Heart left ventricle (tissue), 16 donors: ENCODE results near the gene HPS5. TPM values are rescaled to one million over a fixed set of nuclear protein-coding genes. Genes with fewer than 3 reads are reported as not detected.
A peak's percentile ranks its signal among the peaks of the same experiment; 100 is the strongest.

Source experiments
- ATAC-seq, 4 donors: fragments of 200-7000 bp; cut with Tn5 transposase; one replicate each; pipeline ENCODE4 v1.9.1; 2020 to 2022; ENCODE audit warnings: moderate library complexity in 4 of 4, mild to moderate bottlenecking in 3 of 4, moderate number of reproducible peaks in 1 of 4
- DNase-seq, 5 donors: peaks; one replicate each; pipeline ENCODE4 v3.0.0-alpha.2; 2020
- H3K27ac ChIP-seq, 12 donors: fragments of 200-600 bp; sonication (generic) in 4 of 12; one replicate each; pipeline versions ENCODE4 v1.5.0 to v1.8.0; 2016 to 2022; ENCODE audit warnings: mild to moderate bottlenecking in 2 of 12
- H3K27me3 ChIP-seq, 9 donors: fragments of 200-600 bp; sonication (generic) in 2 of 9; one replicate each; pipeline versions ENCODE4 v1.5.1 to v1.8.0; 2016 to 2022; ENCODE audit warnings: mild to moderate bottlenecking in 3 of 9
- H3K36me3 ChIP-seq, 9 donors: fragments of 200-600 bp; sonication (generic) in 2 of 9; one replicate each; pipeline versions ENCODE4 v1.5.0 to v1.8.0; 2018 to 2022; ENCODE audit warnings: mild to moderate bottlenecking in 2 of 9
- H3K4me1 ChIP-seq, 12 donors: fragments of 200-600 bp; sonication (generic) in 4 of 12; one replicate each; pipeline versions ENCODE4 v1.5.0 to v1.8.0; 2016 to 2022; ENCODE audit warnings: mild to moderate bottlenecking in 3 of 12
- H3K4me3 ChIP-seq, 12 donors: fragments of 200-600 bp; sonication (generic) in 4 of 12; one replicate each; pipeline versions ENCODE4 v1.5.0 to v1.8.0; 2017 to 2022; ENCODE audit warnings: mild to moderate bottlenecking in 9 of 12, moderate library complexity in 4 of 12
- H3K9me3 ChIP-seq, 12 donors: fragments of 200-600 bp; sonication (generic) in 4 of 12; one replicate each; pipeline versions ENCODE4 v1.5.0 to v1.8.0; 2016 to 2022; ENCODE audit warnings: mild to moderate bottlenecking in 1 of 12
- POLR2A ChIP-seq, 2 donors: fragments of 450-650 bp; IDR thresholded peaks; one replicate each; pipeline ENCODE4 v1.6.1; 2017; ENCODE audit warnings: antibody characterized with exemption in 2 of 2, mild to moderate bottlenecking in 2 of 2, moderate library complexity in 2 of 2
- WGBS, 4 donors: extraction: QIAGEN DNeasy Blood & Tissue Kit in 2 of 4; methylation state at CpG; one replicate each; pipeline versions ENCODE4 v1.1.5 to v1.1.7; 2013 to 2018; 5-methylcytosine and 5-hydroxymethylcytosine counted together
- intact Hi-C, 10 donors: fragments of 100-400 bp; cut with DNase I; formaldehyde crosslinking; loops; one replicate each; pipeline versions ENCODE4 v1.11.1 to v1.14.2; 2022
- polyA plus RNA-seq, 2 donors: library from polyadenylated mRNA; stranded (reverse); fragments of 200-250 nt; gene quantifications; one replicate each; pipeline ENCODE4 v1.2.3, GENCODE V29; 2013
- total RNA-seq, 9 donors: library from RNA; depleted of rRNA in 2 of 9; stranded (reverse); fragments of >200 nt in 2 of 9; fragmentation: NEBNext Ultra II Directional in 3 of 9; extraction: Animal tissue kit (Norgen Biotek cat#: 25700) in 3 of 9; gene quantifications; one replicate each; pipeline versions ENCODE4 v1.1.0 to v1.2.4, GENCODE V29; 2016 to 2023
- TF ChIP-seq, protein P1 (sequence below), 12 donors: fragments of 200-600 bp; sonication (generic) in 4 of 12; IDR thresholded peaks; one replicate each; pipeline versions ENCODE4 v1.5.0 to v1.8.0; 2018 to 2022; ENCODE audit warnings: antibody characterized with exemption in 12 of 12, mild to moderate bottlenecking in 5 of 12
- donor health status: ischemic (EF 13 %, LVEDD 7.1; RV severe dilation, severe dysfunction).
- donor health status: healthy with polysubstance abuse.
- donor health status: DM: no; HTN: yes; CAD: no.
- donor health status: DM: no; HTN: no; CAD: no.
- donor health status: ischemic (EF 25% LVEDD 6.9; RV normal size, moderate dysfunction).
- donor health status: ischemic (EF 25% LVEDD 5.7; RV mildly dilated, moderate dysfunction).
- donor health status: healthy.
- donor health status: DM: yes; HTN: yes; CAD: no.
- donor health status: ischemic (EF 35%, LVEDD 5.7; RV mildly dilated, moderate dysfunction).
- donor health status: nonischemic (EF 11% LVEDD 7.7; RV severe dilation, severe dysfunction).
- donor health status: DM: yes; HTN: yes; CAD: no.
- donor health status: PGD.
- donor health status: ischemic (EF 29% LVEDD 5.4; RV normal size, mild dysfunction).
- donor health status: nonischemic (EF 23%, LVEDD 6.1; RV moderate dilation, normal function).

Gene HPS5
- total and polyA plus RNA-seq, 11 donors = 6.1 to 19.3 (median 11.9) TPM

DNA sequence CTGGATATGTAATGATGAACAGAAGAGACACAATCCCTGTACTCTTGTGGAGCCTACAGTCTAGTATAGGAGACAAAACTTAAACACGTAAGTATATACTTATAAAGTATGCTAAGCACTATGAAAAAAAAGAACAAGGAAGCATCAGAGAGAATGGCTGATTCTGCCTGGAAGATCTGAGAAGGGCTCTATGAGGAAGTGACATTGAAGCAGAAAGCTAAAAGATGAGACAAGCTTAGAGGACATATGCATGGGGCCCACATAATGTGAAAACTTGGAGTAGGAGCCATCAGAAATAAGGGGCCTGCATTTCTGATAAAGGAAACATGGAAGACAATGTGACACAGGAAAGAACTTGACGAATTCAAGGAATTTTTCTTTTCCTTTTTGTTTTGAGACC, 39.3 kb downstream of the HPS5 start:
- TF ChIP-seq, protein P1, sequence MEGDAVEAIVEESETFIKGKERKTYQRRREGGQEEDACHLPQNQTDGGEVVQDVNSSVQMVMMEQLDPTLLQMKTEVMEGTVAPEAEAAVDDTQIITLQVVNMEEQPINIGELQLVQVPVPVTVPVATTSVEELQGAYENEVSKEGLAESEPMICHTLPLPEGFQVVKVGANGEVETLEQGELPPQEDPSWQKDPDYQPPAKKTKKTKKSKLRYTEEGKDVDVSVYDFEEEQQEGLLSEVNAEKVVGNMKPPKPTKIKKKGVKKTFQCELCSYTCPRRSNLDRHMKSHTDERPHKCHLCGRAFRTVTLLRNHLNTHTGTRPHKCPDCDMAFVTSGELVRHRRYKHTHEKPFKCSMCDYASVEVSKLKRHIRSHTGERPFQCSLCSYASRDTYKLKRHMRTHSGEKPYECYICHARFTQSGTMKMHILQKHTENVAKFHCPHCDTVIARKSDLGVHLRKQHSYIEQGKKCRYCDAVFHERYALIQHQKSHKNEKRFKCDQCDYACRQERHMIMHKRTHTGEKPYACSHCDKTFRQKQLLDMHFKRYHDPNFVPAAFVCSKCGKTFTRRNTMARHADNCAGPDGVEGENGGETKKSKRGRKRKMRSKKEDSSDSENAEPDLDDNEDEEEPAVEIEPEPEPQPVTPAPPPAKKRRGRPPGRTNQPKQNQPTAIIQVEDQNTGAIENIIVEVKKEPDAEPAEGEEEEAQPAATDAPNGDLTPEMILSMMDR (IDR thresholded peaks at IDR 0.05) = no peak
- no peak for TF ChIP-seq POLR2A (IDR thresholded peaks at IDR 0.05)
- H3K36me3 ChIP-seq = peaks cover 0 to 96% (median 89%) of the 10 kb centered on the region in 9 donors
- WGBS, 4 donors = 86 to 96% (median 91%) methylated on average over 2 of the region's 2 CpGs
- DNase-seq (no peak), ATAC-seq (no peak)
- H3K27ac ChIP-seq = peak overlapping the region in 1 of 12 donors; percentile 17
- H3K4me1 ChIP-seq = peaks cover 0 to 32% (median 0%) of the 10 kb centered on the region in 12 donors
- H3K27me3 ChIP-seq = no peaks in the 10 kb centered on the region
- no peak overlapping the region for H3K4me3 ChIP-seq
- intact Hi-C loops = no loop called here
- no peaks in the 10 kb centered on the region for H3K9me3 ChIP-seq

DNA sequence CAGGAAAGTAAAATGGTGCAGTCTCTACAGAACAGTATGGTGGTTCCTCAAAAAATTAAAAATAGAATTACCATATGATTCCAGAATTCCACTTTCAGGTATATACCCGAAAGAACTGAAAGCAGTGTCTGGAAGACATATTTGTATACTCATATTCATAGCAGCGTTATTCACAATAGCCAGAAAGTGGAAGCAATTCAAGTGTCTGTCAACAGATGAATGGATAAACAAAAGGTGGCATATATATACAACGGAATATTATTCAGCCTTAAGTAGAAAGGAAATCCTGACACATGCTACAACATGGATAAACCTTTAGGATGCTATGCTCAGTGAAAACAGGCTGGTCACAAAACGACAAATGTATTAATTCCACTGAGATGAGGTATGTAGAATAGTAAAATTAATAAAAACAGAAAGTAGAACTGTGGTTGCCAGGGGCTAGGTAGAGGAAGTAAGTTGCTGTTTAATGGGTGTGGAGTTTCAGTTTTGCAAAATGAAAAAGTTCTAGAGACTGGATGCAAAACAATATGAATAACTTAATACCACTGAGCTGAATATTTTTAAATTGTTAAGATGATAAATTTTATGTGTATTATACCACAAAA, 41.4 kb downstream of the HPS5 start:
- TF ChIP-seq, protein P1 (IDR thresholded peaks at IDR 0.05) = no peak
- TF ChIP-seq POLR2A (IDR thresholded peaks at IDR 0.05) = no peak
- Histone ChIP-seq H3K4me3 (peak overlapping the region in 1 of 12 donors; percentile 19), H3K9me3 (no peaks in the 10 kb centered on the region), H3K4me1 (peaks cover 0 to 41% (median 0%) of the 10 kb centered on the region in 12 donors), H3K27ac (peak overlapping the region in 1 of 12 donors; percentile 69), H3K36me3 (peaks cover 0 to 75% (median 68%) of the 10 kb centered on the region in 9 donors), H3K27me3 (no peaks in the 10 kb centered on the region)
- intact Hi-C loops = no loop called here
- no peak for DNase-seq
- no peak for ATAC-seq
- WGBS, 4 donors = 80 to 88% (median 82%) methylated on average over 4 of the region's 4 CpGs

- DNase-seq (no peak), ATAC-seq (peak in 3 of 4 donors; percentile 33 to 67 (median 47))
- Histone ChIP-seq H3K27ac (peak overlapping the region in 1 of 12 donors; percentile 84), H3K4me1 (peaks cover 0 to 41% (median 0%) of the 10 kb centered on the region in 12 donors), H3K4me3 (no peak overlapping the region), H3K36me3 (peaks cover 0 to 47% (median 42%) of the 10 kb centered on the region in 9 donors), H3K27me3 (no peaks in the 10 kb centered on the region), H3K9me3 (no peaks in the 10 kb centered on the region)
- intact Hi-C loops = no loop called here
- TF ChIP-seq, protein P1 (IDR thresholded peaks at IDR 0.05) = no peak
- no peak for TF ChIP-seq POLR2A (IDR thresholded peaks at IDR 0.05)
- WGBS, 4 donors = 87 to 89% (median 88%) methylated on average over 5 of the region's 5 CpGs
Measured at GRCh38 chr11:18277565-18278271, 44.2 kb downstream of the HPS5 start.

- no peaks in the 10 kb centered on the region for H3K36me3 ChIP-seq
- WGBS, 4 donors = 70 to 80% (median 79%) methylated on average over 4 of the region's 4 CpGs
- DNase-seq (no peak), ATAC-seq (no peak)
- H3K27me3 ChIP-seq = no peaks in the 10 kb centered on the region
- no peak overlapping the region for H3K4me3 ChIP-seq
- intact Hi-C loops = no loop called here
- TF ChIP-seq POLR2A (IDR thresholded peaks at IDR 0.05) = no peak
- TF ChIP-seq, protein P1 (IDR thresholded peaks at IDR 0.05) = no peak
- no peaks in the 10 kb centered on the region for H3K4me1 ChIP-seq
- H3K27ac ChIP-seq = no peak overlapping the region
- no peaks in the 10 kb centered on the region for H3K9me3 ChIP-seq
Measured at GRCh38 chr11:18271206-18271605, 50.7 kb downstream of the HPS5 start.
